Stimulated activated CD4-positive, alpha-beta T cell treated with anti-CD3 and anti-CD28 coated beads, Interleukin-2, amount 100 ng/mL, for 24 hours (primary cell): Measurements from ENCODE around the gene COMMD10.
A peak's percentile ranks its signal among the peaks of the same experiment; 100 is the strongest.
"Not testable (repeated sequence)": the region's sequence is repeated elsewhere in the genome, so short reads cannot be mapped to it uniquely, and the experiment has no call there.

Source experiments
- DNase-seq, 2 donors: peaks; one replicate each; pipeline ENCODE4 v3.0.0-alpha.2; 2020

COMMD10 gene

DNA sequence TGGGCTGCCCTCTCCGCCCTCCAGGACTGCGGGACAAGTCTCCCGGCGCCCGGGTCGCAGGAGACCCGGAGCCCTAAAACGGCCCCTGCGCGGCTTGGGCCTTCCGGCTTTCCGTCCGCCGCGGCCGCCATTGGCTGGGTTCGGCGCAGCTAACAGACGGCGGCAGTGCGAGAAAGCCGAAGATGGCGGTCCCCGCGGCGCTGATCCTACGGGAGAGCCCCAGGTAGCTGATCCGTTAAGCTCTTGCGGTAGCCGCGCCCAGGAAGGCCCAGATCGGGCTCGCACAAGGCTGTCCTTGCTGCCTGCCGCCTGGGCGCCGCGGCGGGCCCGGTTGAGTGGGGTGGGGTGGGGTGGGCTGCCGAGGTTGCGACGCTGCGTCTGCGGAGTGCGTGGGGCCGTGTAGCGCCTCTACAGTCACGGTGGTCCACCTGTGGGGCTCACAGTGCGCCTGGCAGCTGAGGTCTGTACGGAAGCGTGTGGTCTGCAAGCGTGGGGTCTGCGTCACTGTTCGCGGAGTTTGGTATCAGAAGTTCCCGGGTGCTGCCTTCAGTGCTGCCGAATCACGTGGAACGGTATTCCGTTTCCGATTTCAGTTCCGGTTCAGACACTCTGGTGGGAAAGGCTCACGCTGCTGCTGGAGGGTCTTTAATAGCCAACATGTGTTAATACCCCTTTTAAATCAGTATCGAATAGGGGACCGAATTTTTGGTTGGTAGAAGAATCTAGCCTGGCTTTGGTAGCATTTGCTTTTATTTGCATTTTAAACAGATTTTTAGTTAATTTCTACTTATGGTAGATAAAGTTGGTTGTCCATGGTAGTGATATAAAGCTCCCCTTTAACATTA is at the start of gene COMMD10:
Gene COMMD10 (plus strand): TSS at position 155 of the 845 bp plus-strand sequence.
- peak; percentile 75 to 76 for DNase-seq

DNA sequence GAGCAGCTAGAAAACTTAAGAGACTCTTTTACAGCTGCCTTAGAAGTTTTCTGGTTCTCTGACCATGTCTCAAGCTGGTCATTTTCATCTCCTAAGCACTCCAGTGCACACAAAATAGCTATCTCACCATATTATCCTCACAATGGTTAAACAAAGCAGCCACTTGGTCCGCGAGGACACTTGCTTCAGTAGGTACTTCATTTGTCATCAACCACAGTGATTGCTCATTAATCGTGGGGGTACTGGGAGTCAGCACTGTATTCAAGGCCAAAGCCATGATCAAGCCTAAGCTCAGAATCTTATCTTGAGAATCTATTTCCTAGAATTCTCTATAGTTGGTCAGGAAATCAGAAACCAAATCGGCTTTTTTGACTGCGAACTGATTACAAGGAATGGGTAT is 49.7 kb upstream of the COMMD10 start:
- DNase-seq, result no peak

DNA sequence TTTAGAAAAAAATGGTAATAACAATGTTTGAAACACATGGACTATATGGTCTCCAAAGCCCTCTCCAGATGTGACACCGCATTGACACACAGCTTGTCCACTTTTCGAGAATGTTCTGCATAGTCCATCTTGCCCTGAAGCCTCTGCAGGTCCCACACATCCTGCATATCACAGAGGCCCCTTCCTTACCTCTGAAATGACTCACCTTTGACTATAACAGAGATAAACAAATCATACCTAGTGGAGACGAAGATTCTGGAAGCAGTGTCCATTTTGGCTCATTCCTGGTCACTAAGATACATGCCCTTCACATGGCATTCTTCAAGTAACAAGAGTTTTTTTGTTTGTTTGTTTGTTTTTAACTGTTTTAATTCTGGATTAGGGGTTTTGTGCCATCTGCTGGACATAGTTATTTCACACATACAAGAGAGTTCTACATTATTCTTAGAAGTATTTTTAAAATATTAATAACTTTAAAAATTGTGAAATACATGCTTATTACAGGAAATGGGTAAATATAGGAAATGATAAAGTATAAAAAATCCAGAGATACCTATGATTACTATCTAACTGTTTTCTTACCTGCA is 47.5 kb upstream of the COMMD10 start:
- no peak for DNase-seq

DNA sequence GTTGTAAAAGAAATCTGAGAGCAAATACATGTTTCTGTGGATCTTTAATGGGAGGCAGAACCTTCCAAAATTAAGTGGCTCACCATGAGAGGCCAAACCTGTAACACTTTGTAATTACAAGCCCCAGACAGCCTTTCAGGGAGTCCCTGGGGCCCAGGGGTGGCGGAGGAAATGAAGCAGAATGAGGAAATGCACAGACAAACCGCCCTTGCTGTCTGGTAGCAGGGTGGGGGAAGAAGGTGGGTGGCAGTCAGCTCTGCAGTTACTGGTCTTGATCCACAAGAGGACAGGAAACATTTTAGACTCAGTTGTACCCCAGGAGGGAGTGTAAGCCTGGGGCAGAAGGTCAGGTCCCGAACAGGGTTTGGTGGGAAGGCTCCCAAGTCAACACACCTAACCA is 46.0 kb upstream of the COMMD10 start:
- DNase-seq, result no peak

DNA sequence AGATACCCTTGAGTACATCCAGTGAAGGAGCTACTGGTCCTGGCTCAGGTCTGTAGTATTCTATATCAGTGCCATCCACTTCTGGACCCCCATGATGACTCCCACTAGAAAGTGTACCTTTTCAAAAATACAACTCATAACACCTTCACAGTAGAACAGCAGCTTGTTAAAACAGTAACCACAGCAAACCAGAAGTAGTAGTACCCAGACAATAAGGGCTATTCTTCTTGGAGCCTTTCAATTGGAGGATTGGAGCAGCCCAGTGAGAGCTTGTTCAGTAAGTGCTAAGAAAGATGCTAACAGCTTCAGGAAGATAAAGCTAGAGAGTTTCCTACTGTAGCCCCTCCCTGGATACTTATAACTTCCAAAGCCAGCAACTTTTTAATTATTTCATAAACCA is 42.5 kb upstream of the COMMD10 start:
- no peak for DNase-seq

DNA sequence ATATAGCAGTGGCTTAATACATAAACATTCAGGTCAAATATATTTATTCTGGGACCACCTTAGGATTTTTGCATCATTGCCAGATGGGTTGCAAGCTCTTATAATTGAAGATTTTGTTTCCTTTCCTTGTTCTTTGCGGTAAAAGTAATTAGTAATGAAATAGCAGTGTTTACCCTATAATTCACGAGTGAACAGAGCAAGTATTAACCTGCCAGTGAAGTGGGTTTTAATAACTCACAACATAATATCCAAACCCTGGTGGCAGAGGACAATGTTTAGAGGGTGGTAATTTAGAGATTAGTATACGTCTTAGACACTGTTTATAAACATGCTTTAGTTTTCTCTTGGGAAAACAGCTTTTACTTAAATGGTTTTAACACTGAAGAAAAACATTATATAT is 40.8 kb upstream of the COMMD10 start:
- DNase-seq, result no peak

DNA sequence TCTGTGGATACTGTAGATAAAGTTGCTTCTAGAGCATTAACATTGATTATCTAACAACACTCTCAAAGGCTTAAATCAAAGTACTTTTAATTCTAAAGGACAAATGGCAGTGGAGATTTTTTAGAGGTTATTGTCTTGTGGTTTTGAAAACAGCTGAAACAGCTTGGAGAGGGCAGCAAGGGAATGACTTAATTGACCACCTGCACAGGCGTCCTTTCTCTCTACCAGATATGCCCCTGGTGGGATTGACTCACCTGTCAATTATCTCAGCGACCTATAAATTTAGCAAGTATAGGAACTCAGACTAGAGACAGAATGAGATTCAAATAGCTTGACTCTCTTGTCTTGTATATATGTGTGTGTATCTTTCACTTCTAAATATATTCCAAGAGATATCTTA is 39.0 kb upstream of the COMMD10 start:
- DNase-seq, result no peak

DNA sequence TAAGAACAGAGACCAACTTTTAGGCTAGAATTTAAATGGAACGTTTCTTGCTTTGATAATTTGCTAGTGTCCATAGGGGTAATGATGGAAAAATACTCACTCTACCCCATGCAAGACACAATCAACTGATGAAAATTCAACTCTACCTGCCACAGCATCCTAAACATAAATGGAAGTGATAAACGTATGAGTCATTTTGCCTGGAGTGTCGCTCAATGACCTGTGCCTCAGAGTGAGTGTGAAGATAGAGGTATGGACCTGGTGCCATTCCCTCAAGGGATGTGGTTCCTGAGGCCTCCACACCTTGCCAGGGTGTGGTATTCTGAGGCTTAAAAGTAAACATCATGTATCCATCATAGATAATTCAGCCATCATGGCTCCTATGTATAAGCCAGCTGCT is 38.6 kb upstream of the COMMD10 start:
- DNase-seq, result no peak

DNA sequence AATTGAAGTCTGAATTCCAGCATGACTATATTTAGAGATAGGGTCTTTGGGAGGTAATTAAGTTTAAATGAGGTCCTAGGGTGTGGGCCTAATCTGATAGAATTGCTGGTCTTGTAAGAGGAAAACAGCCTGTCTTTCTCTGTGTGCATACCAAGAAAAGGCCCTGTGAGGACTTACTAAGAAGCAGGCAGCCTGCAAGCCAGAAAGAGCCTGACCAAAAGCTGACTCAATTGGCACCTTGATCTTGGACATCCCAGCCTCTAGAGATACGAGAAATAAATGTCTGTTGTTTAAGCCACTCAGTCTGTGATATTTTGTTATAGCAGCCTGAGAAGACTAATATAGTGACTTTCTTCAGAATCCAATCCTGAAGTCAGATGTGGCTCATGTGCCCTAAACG is 38.0 kb upstream of the COMMD10 start:
- no peak for DNase-seq

DNA sequence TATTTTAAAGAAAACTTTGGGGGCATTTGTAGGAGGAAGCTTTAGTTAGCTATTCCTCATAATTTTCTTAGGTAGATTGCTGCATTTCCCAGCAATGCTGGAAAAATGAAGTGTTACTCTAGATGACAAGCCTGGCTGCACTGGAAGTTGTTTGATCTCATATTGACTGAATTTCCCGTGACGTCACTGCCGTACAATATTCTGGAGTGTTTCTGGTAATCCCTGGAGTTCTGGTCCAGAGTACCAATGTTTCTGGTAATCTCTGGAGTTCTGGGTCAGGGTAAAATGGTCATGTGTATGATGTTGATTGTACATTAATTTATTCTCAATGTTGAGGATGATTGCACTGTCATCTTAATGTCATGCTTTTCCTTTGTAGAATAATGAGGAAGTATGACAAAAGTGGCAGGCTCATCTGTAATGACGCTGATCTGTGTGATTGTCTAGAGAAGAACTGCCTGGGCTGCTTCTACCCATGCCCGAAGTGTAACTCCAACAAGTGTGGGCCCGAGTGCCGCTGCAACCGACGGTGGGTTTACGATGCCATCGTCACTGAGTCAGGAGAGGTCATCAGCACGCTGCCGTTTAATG is 26.4 kb upstream of the COMMD10 start:
- no peak for DNase-seq

DNA sequence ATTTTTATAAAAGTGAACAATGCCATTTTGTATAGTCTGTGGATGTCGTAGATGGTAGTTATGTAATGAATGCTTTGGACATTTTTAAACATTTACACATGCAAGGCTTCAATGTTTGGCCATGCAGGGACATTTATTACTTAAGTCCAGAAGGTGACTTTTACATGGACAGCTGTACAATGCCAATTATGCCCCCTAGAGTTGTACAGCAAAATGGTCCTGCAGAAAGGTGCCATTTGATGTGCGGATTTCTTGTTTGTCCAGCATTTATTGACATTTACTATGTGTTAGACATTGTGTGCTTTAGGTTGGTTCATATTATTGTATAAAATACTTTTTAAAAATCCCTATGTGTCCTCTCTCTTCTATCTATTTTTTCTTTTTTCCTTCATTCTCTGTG is 22.5 kb upstream of the COMMD10 start:
- DNase-seq, result no peak

DNA sequence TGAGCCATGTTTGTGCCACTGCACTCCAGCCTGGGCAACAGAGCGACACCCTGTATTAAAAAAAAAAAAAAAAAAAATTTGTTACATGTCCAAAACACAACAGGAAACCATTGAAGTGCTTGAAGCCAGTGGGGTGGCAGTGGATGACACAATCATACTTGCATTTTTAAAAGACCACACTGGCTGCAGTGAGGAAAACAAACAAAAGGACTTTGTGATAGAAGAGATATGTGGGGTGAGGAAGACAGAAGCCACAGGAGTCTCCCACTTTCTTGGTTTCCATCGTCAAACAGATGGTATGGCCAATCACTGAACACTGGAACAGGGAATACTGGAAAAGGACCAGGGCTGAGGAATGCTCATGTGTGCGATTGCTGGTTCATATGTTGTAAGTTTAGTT is 20.9 kb upstream of the COMMD10 start:
- DNase-seq, result no peak

DNA sequence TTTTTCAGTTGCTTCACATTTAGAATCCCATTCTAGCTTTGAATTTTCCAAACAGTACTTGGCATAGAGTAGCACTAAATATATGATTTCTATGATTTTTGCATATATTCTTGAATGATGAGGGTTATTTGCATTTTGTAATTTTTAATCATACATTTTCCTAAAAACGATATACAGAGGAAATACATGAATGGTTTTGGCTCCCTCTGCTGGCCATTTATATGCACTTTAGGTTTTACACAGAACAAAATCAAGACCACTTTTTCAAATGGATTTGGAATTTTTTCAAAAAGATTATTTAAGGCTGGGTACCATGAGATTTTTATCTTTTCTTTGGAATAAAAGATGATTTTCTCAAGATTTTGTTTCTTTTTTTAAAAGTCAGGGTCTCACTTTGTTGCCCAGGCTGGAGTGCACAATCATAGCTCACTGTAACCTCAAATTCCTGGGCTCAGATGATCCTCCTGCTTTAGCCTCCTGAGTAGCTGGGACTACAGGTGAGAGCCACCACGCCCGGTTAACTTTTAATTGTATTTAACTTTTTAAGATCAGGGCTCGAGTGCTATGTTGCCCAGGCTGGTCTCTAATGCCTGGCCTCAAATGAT is 16.7 kb upstream of the COMMD10 start:
- DNase-seq, result peak in 1 of 2 donors; percentile 44

DNA sequence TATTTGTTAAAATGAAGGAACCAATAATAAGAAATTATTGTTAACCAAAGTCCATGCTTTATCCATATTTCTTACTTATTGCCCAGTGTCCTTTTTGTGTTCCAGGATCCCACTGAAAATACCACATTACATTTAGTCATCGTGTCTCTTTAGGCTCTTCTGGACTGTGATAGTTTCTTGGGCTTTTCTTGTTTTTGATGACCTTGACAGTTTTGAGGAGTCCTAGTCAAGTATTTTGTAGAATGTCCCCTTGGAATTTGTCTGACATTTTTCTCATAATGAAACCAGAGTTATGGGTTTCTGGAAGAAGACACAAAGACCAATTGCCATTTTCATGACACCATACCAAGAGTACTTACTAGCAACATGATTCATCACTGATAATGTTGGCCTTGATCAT is 13.6 kb upstream of the COMMD10 start:
- no peak for DNase-seq

DNA sequence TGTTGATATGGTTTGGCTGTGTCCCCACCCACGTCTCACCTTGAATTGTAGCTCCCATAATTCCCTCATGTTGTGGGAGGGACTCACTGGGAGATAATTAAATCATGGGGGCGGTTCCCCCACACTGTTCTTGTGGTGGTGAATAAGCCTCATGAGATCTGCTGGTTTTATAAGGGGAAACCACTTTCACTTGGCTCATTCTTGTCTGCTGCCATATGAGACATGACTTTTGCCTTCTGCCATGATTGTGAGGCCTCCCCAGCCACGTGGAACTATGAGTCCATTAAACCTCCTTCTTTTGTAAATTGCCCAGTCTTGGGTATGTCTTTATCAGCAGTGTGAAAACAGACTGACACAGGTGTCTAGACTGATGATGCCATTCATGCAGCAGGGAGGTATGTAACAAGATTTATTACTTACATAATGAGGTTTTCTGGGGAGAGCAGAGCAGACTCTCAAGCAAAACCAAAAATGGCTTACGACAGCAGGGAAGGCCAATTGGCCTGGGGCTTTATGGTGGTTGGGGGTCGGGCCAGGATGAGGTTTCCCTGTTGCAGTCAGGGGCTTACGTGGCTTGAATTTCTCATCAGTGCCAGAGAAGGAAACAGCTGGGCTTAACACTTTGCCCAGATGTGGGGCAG is 9.5 kb upstream of the COMMD10 start:
- DNase-seq, result no peak

DNA sequence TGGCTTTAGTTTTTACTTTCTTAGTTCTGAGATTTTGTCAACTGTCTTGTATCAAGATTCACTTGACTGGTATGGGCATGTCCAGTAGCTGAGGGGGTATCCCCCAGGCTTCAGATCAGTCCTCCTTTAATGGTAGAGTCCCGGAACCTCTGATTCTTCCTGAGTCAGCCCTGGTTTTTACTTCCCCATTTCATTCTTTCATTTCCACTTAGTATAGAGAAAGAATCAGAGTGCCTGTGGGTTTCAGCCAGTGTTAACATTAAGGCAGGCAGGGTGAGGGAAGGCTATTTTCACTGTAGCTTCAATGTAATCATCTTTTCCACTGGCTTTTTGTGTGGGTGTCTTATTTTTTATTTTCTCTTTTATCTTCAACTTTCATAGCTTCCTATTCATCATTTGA is 8.3 kb upstream of the COMMD10 start:
- DNase-seq, result no peak

DNA sequence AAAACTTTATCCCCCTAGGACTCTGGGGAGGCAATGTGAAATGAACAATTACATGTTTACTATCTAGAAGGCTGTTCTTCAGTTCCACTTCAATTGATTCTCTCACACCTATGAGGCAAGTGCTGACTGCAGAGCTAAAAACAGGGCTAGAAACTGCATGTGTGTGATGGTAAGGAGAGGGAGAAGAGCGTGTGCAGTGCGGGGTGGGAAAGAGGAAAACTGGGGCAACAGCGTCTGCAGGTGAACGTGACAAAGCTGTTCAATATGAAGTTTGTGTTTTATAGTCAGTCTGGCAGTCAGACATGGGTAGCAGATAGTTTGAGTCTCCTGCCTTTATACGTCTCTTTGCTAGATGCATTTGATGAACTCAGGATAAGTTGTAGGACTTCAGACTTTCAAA is 6.6 kb upstream of the COMMD10 start:
- no peak for DNase-seq

DNA sequence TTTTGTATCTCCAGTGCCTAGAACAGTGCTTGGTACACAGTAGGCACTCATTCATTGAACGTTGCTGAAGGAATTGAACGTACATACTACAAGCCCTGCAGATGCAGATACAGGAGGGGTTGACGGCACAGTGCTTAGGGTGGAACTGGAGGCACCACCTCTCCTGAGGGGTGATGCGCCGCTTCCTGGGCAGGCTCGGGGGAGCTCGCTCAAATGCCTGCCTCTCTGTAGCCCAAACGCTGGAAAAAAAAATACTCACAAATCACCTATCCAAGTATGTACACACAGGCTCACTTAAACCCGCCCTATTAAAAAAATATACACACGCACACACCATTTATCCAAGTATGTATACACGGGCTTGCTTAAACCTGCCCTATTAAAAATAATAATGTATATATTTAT is 536 bp upstream of the COMMD10 start:
- peak in 1 of 2 donors; percentile 26 for DNase-seq

DNA sequence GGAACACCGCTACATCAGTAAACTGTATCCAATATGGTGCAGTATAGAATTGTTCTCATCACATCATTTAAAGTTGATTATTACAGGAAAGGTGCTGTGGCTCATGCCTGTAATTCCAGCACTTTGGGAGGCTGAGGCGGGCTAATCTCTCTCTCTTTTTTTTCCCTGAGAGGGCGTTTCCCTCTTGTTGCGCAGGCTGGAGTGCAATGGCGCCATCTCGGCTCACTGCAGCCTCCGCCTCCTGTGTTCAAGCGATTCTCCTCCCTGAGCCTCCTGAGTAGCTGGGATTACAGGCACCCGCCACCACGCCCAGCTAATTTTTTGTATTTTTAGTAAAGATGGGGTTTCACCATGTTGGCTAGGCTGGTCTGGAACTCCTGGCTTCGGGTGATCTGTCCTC is 1.5 kb downstream of the COMMD10 start:
- not testable (repeated sequence) for DNase-seq

DNA sequence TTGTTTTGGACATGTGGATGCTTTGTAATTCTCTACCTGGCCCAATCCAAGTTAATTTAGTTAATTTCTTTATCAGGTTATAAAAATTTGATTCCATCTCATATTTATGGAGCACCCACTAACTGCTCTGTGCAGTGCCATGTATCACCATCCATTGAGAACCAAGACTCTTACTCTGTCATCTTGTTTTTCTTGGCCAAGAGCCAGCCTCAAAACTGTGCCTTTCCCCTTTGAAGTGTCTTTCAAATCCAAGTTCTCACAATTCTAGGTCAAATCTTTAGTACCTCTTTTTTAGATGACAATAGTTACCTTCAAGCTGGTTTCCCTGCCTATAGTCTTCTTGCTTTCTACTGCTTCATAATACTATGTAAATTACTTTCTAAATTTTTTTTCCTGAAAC is 3.2 kb downstream of the COMMD10 start:
- DNase-seq, result no peak

DNA sequence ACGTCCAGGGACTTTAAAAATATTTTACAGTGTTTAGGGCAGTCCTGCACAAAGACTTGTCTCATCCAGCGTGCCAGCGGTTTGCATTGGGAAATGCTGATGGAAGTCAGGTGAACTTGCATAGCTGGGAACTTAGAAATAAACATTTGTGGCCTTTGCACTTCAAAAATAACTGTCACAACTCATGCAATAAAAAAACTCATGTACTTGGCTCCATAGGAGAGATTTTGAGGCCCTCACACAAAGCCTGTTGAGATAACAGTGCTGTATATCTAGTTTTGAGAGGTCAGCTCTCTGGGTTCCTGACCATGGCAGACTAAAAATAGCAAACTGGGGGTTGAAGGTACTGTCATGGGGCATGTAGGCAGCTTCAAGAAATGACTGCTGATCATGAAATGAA is 5.5 kb downstream of the COMMD10 start:
- DNase-seq, result no peak

DNA sequence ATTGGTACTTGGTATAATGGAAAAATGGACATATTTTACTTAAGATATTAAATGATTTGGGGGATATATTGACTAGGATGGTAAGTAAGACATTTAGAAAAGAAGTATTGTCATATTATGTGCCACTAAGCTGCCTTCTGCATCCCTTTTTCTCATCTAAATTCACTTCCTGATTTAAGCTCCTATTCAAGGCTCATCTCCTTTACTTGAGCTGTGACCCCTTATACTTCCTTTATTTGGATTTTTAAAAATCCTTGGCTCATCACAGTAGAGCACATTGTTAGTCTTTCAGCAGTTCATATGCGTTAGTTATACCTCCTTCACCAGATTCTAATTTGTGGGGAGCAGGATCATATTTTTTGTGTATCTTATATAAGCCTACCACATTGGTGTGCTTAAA is 6.6 kb downstream of the COMMD10 start:
- DNase-seq, result no peak

DNA sequence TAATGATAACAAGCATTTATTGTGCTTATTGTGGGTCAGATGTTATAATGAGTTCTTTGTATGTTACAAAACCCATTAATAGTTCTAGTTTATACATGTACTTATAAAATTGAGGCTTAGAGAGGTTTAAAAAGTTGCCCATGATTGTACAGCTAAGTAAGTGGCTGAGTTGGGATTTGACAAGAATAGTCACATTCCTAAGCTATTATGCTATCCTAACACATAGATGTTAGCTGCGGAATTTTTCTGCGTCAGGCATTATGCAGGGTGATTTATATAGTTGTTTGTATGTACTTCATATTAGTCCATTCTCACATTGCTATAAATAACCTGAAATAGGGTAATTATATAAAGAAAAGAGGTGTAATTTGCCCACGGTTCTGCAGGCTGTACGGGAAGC is 12.5 kb downstream of the COMMD10 start:
- DNase-seq, result no peak
